Right lobe of liver (tissue), 4 donors: ENCODE measurements around the gene CTDSP2.

ENCODE experiments used
- POLR2A ChIP-seq: fragments of 450-650 bp; IDR thresholded peaks from one replicate; pipeline ENCODE4 v1.6.1; 2017; ENCODE audit warnings: antibody characterized with exemption, mild to moderate bottlenecking
- TF ChIP-seq, protein P1 (sequence below), 4 donors: fragments of 200-600 bp in 3 of 4; fragments of 450-650 bp in 1 of 4; IDR thresholded peaks; one replicate each; pipeline versions ENCODE4 v1.5.1 to v1.8.0; 2016 to 2022; ENCODE audit warnings: antibody characterized with exemption in 4 of 4, mild to moderate bottlenecking in 2 of 4
- donor health status: DM: no; HTN: no; CAD: no.
- donor health status: DM: no; HTN: no; CAD: no.
- donor health status: DM: no; HTN: yes; CAD: no.

- TF ChIP-seq, protein P1, sequence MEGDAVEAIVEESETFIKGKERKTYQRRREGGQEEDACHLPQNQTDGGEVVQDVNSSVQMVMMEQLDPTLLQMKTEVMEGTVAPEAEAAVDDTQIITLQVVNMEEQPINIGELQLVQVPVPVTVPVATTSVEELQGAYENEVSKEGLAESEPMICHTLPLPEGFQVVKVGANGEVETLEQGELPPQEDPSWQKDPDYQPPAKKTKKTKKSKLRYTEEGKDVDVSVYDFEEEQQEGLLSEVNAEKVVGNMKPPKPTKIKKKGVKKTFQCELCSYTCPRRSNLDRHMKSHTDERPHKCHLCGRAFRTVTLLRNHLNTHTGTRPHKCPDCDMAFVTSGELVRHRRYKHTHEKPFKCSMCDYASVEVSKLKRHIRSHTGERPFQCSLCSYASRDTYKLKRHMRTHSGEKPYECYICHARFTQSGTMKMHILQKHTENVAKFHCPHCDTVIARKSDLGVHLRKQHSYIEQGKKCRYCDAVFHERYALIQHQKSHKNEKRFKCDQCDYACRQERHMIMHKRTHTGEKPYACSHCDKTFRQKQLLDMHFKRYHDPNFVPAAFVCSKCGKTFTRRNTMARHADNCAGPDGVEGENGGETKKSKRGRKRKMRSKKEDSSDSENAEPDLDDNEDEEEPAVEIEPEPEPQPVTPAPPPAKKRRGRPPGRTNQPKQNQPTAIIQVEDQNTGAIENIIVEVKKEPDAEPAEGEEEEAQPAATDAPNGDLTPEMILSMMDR (IDR thresholded peaks at IDR 0.05): no peak
- TF ChIP-seq POLR2A: no peak
Measured at GRCh38 chr12:57839996-57840395, 6.5 kb downstream of the CTDSP2 start.
